Esophagus muscularis mucosa (tissue), 4 donors: ENCODE results near the gene RTP2. TPM values are rescaled to one million over a fixed set of nuclear protein-coding genes. Genes with fewer than 3 reads are reported as not detected.

Source experiments
- DNase-seq: peaks from one replicate; pipeline ENCODE4 v3.0.0-alpha.2; 2017; ENCODE audit errors: extremely low spot score
- H3K27ac ChIP-seq, 4 donors: fragments of 200-600 bp; sonication (generic); replicated peaks in 1 of 4; 1 replicate in 3 of 4; 2 replicates in 1 of 4; pipeline ENCODE4 v1.5.1; 2016 to 2019; ENCODE audit warnings: mild to moderate bottlenecking in 1 of 4
- H3K27me3 ChIP-seq, 4 donors: fragments of 200-600 bp; sonication (generic); one replicate each; pipeline versions ENCODE4 v1.5.1 to v1.6.0; 2016 to 2019
- H3K36me3 ChIP-seq, 4 donors: fragments of 200-600 bp; sonication (generic); one replicate each; pipeline ENCODE4 v1.5.1; 2016 to 2019
- H3K4me1 ChIP-seq, 4 donors: fragments of 200-600 bp; sonication (generic); one replicate each; pipeline ENCODE4 v1.5.1; 2016 to 2019
- H3K4me3 ChIP-seq, 4 donors: fragments of 200-600 bp; sonication (generic); 1 replicate in 2 of 4; 2 replicates in 2 of 4; pipeline ENCODE4 v1.5.1; 2016 to 2019; ENCODE audit warnings: mild to moderate bottlenecking in 4 of 4, moderate library complexity in 1 of 4
- H3K9me3 ChIP-seq, 4 donors: fragments of 200-600 bp; sonication (generic); 1 replicate in 3 of 4; 2 replicates in 1 of 4; pipeline ENCODE4 v1.5.1; 2016 to 2019
- CTCF ChIP-seq, 3 experiments: fragments of 200-600 bp in 2 of 3; fragments of 450-650 bp in 1 of 3; sonication (generic) in 2 of 3; IDR thresholded peaks; one replicate each; pipeline ENCODE4 v1.5.1; 2017 to 2019; ENCODE audit warnings: antibody characterized with exemption in 3 of 3, mild to moderate bottlenecking in 2 of 3, moderate library complexity in 1 of 3
- EP300 ChIP-seq: sonication (generic); formaldehyde crosslinking; IDR thresholded peaks from one replicate; pipeline ENCODE4 v1.6.1; 2017; ENCODE audit warnings: antibody characterized with exemption
- POLR2A ChIP-seq: fragments of 450-650 bp; IDR thresholded peaks from one replicate; pipeline ENCODE4 v1.6.1; 2017; ENCODE audit warnings: antibody characterized with exemption, moderate library complexity, mild to moderate bottlenecking, low read depth
- POLR2AphosphoS5 ChIP-seq, 2 donors: sonication (generic); formaldehyde crosslinking; IDR thresholded peaks; one replicate each; pipeline ENCODE4 v1.6.1; 2017; ENCODE audit warnings: antibody characterized with exemption in 2 of 2
- WGBS: methylation state at CpG from one replicate; pipeline ENCODE4 v1.1.5; 2018; 5-methylcytosine and 5-hydroxymethylcytosine counted together
- intact Hi-C: fragments of 100-400 bp; cut with DNase I; formaldehyde crosslinking; loops from one replicate; pipeline ENCODE4 v1.15.1; 2023
- total RNA-seq, 4 donors: library from RNA; depleted of rRNA; stranded (reverse); fragments of >200 nt; gene quantifications; one replicate each; pipeline versions ENCODE4 v1.1.0 to v1.2.1, GENCODE V29; 2016

The RTP2 gene
- total RNA-seq, 4 donors from 2014 or later, result not detected

- DNase-seq, result no peak
Observed at GRCh38 chr3:187667526-187667925, 34.8 kb downstream of the RTP2 start.

GRCh38 chr3:187665764-187666402 lies 36.5 kb downstream of the RTP2 start:
- H3K4me3 ChIP-seq, result no peak overlapping the region
- no peaks in the 10 kb centered on the region for H3K4me1 ChIP-seq
- H3K27me3 ChIP-seq, result peaks cover 0 to 37% (median 8%) of the 10 kb centered on the region in 4 donors
- H3K9me3 ChIP-seq, result no peaks in the 10 kb centered on the region
- no peak overlapping the region for H3K27ac ChIP-seq
- intact Hi-C loops, result no loop called here
- WGBS, result 72% methylated on average over 3 of the region's 3 CpGs
- H3K36me3 ChIP-seq, result no peaks in the 10 kb centered on the region
- TF ChIP-seq EP300 (no peak), POLR2A (no peak), POLR2AphosphoS5 (IDR thresholded peaks at IDR 0.05) (no peak), CTCF (IDR thresholded peaks at IDR 0.05) (no peak)
- no peak for DNase-seq

More at GRCh38 chr3:187667526-187667925, 34.8 kb downstream of the RTP2 start:
- Histone ChIP-seq H3K27me3 (peaks cover 0 to 54% (median 8%) of the 10 kb centered on the region in 4 donors), H3K4me3 (no peak overlapping the region), H3K36me3 (no peaks in the 10 kb centered on the region), H3K27ac (no peak overlapping the region), H3K9me3 (no peaks in the 10 kb centered on the region), H3K4me1 (no peaks in the 10 kb centered on the region)
- intact Hi-C loops, result no loop called here
- TF ChIP-seq POLR2A (no peak), POLR2AphosphoS5 (IDR thresholded peaks at IDR 0.05) (no peak), EP300 (no peak), CTCF (IDR thresholded peaks at IDR 0.05) (no peak)

GRCh38 chr3:187665010-187665409 lies 37.3 kb downstream of the RTP2 start:
- Histone ChIP-seq H3K27me3 (peaks cover 0 to 29% (median 5%) of the 10 kb centered on the region in 4 donors), H3K27ac (no peak overlapping the region), H3K4me3 (no peak overlapping the region), H3K9me3 (no peaks in the 10 kb centered on the region), H3K36me3 (no peaks in the 10 kb centered on the region), H3K4me1 (no peaks in the 10 kb centered on the region)
- no peak for TF ChIP-seq EP300
- no peak for TF ChIP-seq POLR2AphosphoS5 (IDR thresholded peaks at IDR 0.05)
- TF ChIP-seq CTCF (IDR thresholded peaks at IDR 0.05), result no peak
- no peak for TF ChIP-seq POLR2A
- intact Hi-C loops, result no loop called here
- DNase-seq, result no peak

- H3K27me3 ChIP-seq, result peaks cover 0 to 9% (median 0%) of the 10 kb centered on the region in 4 donors
- no peaks in the 10 kb centered on the region for H3K4me1 ChIP-seq
- no peaks in the 10 kb centered on the region for H3K36me3 ChIP-seq
- H3K27ac ChIP-seq, result no peak overlapping the region
- TF ChIP-seq POLR2A, result no peak
- no peak for TF ChIP-seq POLR2AphosphoS5 (IDR thresholded peaks at IDR 0.05)
- TF ChIP-seq CTCF (IDR thresholded peaks at IDR 0.05), result no peak
- no peak for TF ChIP-seq EP300
- WGBS, result 78% methylated on average over 5 of the region's 5 CpGs
- no peak for DNase-seq
- intact Hi-C loops, result no loop called here
- H3K4me3 ChIP-seq, result no peak overlapping the region
- H3K9me3 ChIP-seq, result no peaks in the 10 kb centered on the region
Observed at GRCh38 chr3:187662848-187663409, 39.4 kb downstream of the RTP2 start.

GRCh38 chr3:187661267-187661666 lies 41.1 kb downstream of the RTP2 start:
- no peak for DNase-seq
- Histone ChIP-seq H3K27me3 (no peaks in the 10 kb centered on the region), H3K9me3 (no peaks in the 10 kb centered on the region), H3K4me3 (no peak overlapping the region), H3K27ac (no peak overlapping the region), H3K36me3 (no peaks in the 10 kb centered on the region), H3K4me1 (no peaks in the 10 kb centered on the region)
- TF ChIP-seq POLR2A, result no peak
- TF ChIP-seq EP300, result no peak
- TF ChIP-seq CTCF (IDR thresholded peaks at IDR 0.05), result no peak
- no peak for TF ChIP-seq POLR2AphosphoS5 (IDR thresholded peaks at IDR 0.05)
- intact Hi-C loops, result no loop called here
